ENCODE results near the gene TAF1A. TPM values are rescaled to one million over a fixed set of nuclear protein-coding genes. Genes with fewer than 3 reads are reported as not detected.
A peak's percentile ranks its signal among the peaks of the same experiment; 100 is the strongest.

TAF1A gene
- polyA plus RNA-seq, 6 donors from 2014 or later, result 4.5 to 23.0 (median 15.1) TPM

GRCh38 chr1:222586842-222587241, 2.9 kb downstream of the TAF1A start:
- ATAC-seq (ENCODE audit: low read depth in 2 of 2) (no peak), DNase-seq (no peak)
- Mint-ChIP-seq H3K36me3 (peaks cover 8% of the 10 kb centered on the region in 2 donors), H3K27ac (peak overlapping the region in 1 of 6 donors; percentile 18), H3K27me3 (no peaks in the 10 kb centered on the region), H3K9me3 (no peaks in the 10 kb centered on the region), H3K4me3 (peak overlapping the region in 2 of 8 donors; percentile 57 to 75), H3K4me1 (peaks cover 47 to 76% (median 65%) of the 10 kb centered on the region in 3 donors)

DNA sequence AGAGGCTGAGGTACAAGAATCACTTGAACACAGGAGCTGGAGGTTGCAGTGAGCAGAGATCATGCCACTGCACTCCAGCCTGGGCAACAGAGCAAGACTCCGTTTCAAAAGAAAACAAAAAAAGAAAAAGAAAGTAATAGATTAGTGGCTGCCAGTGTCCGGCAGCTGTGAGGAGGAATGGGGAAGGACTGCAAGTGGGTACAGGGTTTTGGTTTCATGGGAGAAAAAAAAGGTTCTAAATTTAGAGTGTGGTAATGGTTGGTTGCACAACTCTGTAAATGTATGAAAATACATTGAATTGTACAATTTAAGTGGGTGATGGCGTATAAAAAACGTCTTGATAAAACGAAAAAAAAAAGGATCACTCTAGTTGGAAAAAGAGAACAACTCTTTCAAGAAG, 6.7 kb downstream of the TAF1A start:
- ATAC-seq (ENCODE audit: low read depth in 2 of 2), result peak; percentile 96
- H3K4me1 Mint-ChIP-seq, result peaks cover 40 to 73% (median 64%) of the 10 kb centered on the region in 3 donors
- no peaks in the 10 kb centered on the region for H3K27me3 Mint-ChIP-seq
- peak overlapping the region; percentile 68 to 89 (median 80) for H3K4me3 Mint-ChIP-seq
- peak; percentile 60 for DNase-seq
- no peaks in the 10 kb centered on the region for H3K9me3 Mint-ChIP-seq
- H3K36me3 Mint-ChIP-seq, result peaks cover 17 to 22% of the 10 kb centered on the region in 2 donors
- peak overlapping the region; percentile 22 to 92 (median 72) for H3K27ac Mint-ChIP-seq

DNA sequence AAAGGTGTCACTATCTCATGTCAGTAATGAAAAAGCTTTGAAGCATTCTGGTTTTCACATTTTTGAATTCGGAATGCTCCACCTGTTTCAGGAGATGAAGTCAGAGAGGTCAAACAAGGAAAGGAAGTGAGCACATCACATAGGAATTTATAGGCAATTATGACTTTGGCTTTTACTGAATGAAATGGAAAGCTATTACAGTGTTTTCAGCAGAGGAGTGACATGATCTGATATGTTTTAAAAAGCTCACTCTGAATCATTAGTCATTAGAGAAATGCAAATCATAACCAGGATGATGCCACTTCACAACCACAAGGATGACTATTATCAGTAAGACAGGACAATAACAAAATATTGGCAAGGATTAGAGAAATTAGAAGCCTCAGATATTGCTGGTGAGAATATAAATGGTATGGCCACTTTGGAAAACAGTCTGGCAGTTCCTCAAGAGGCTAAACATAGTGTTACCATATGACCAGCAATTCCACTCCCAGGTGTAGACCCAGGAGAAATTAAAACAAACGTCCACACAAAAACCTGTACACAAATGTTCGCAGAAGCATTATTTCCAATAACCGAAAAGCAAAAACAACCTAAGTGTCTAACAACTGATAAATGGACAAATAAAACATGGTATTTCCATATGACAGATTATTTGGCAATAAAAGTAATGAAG, 7.5 kb downstream of the TAF1A start:
- Mint-ChIP-seq H3K36me3 (peaks cover 25 to 28% of the 10 kb centered on the region in 2 donors), H3K27ac (peak overlapping the region in 5 of 6 donors; percentile 22 to 91 (median 81)), H3K4me1 (peaks cover 41 to 70% (median 68%) of the 10 kb centered on the region in 3 donors), H3K4me3 (peak overlapping the region; percentile 68 to 89 (median 80)), H3K27me3 (no peaks in the 10 kb centered on the region), H3K9me3 (no peaks in the 10 kb centered on the region)
- no peak for DNase-seq
- no peak for ATAC-seq (ENCODE audit: low read depth in 2 of 2)

DNA sequence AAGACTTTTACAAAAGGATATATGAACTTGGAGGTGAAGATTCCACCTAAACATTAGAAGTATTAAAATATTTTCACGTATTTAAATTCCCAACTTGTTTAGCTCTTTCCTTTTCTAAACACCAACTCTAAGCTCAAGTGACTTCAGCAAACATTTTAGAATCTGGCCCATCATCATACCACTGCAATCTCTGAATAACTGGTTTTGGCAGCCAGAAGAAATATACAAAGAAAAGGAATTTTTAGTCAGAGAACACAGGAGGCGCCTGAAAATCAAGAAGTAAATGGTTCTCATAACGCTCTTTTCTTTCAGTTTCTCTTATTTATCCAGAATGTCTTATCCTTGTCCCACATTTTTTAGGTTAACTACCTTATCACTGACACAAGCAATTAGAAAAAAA, 10.4 kb downstream of the TAF1A start:
- H3K4me3 Mint-ChIP-seq, result no peak overlapping the region
- ATAC-seq (ENCODE audit: low read depth in 2 of 2) (no peak), DNase-seq (no peak)
- H3K9me3 Mint-ChIP-seq, result no peaks in the 10 kb centered on the region
- peak overlapping the region in 1 of 6 donors; percentile 51 for H3K27ac Mint-ChIP-seq
- H3K36me3 Mint-ChIP-seq, result peaks cover 46 to 49% of the 10 kb centered on the region in 2 donors
- H3K4me1 Mint-ChIP-seq, result peaks cover 48 to 72% (median 51%) of the 10 kb centered on the region in 3 donors
- H3K27me3 Mint-ChIP-seq, result no peaks in the 10 kb centered on the region

GRCh38 chr1:222570837-222571236, 18.9 kb downstream of the TAF1A start:
- H3K27ac Mint-ChIP-seq, result peak overlapping the region in 2 of 6 donors; percentile 7 to 48
- no peak for DNase-seq
- peak overlapping the region in 1 of 8 donors; percentile 21 for H3K4me3 Mint-ChIP-seq
- peaks cover 2 to 9% (median 5%) of the 10 kb centered on the region in 7 donors for H3K9me3 Mint-ChIP-seq
- ATAC-seq (ENCODE audit: low read depth in 2 of 2), result no peak
- H3K27me3 Mint-ChIP-seq, result no peaks in the 10 kb centered on the region
- peaks cover 46 to 52% of the 10 kb centered on the region in 2 donors for H3K36me3 Mint-ChIP-seq
- H3K4me1 Mint-ChIP-seq, result peaks cover 16 to 51% (median 21%) of the 10 kb centered on the region in 3 donors

- Mint-ChIP-seq H3K27me3 (no peaks in the 10 kb centered on the region), H3K36me3 (peaks cover 12 to 19% of the 10 kb centered on the region in 2 donors), H3K9me3 (no peaks in the 10 kb centered on the region), H3K27ac (peak overlapping the region in 1 of 6 donors; percentile 68), H3K4me3 (no peak overlapping the region), H3K4me1 (peaks cover 0 to 12% (median 10%) of the 10 kb centered on the region in 3 donors)
- ATAC-seq (ENCODE audit: low read depth in 2 of 2) (no peak), DNase-seq (no peak)
These were observed 28.1 kb downstream of the TAF1A start for GRCh38 chr1:222561656-222562055.

DNA sequence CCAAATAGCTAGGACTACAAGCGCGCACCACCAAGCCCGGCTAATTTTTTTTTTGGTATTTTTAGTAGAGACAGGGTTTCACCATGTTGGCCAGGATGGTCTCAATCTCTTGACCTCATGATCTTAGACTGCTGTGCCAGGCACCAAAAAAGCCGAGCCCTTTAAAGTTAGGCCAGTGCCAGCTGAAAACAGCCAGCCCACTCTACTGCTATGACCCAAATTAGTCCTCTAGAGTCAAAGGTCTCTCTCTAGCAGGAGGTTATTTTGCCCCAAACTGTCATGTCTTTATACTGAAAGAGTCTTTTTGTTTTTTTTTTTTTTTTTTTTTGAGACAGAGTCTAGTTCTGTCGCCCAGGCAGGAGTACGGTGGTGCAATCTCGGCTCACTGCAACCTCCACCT, 32.2 kb downstream of the TAF1A start:
- peak overlapping the region in 3 of 6 donors; percentile 52 to 69 (median 60) for H3K27ac Mint-ChIP-seq
- no peaks in the 10 kb centered on the region for H3K9me3 Mint-ChIP-seq
- ATAC-seq (ENCODE audit: low read depth in 2 of 2) (no peak), DNase-seq (no peak)
- peaks cover 6 to 7% of the 10 kb centered on the region in 2 donors for H3K36me3 Mint-ChIP-seq
- H3K27me3 Mint-ChIP-seq, result no peaks in the 10 kb centered on the region
- peaks cover 3 to 11% (median 10%) of the 10 kb centered on the region in 3 donors for H3K4me1 Mint-ChIP-seq
- no peak overlapping the region for H3K4me3 Mint-ChIP-seq

DNA sequence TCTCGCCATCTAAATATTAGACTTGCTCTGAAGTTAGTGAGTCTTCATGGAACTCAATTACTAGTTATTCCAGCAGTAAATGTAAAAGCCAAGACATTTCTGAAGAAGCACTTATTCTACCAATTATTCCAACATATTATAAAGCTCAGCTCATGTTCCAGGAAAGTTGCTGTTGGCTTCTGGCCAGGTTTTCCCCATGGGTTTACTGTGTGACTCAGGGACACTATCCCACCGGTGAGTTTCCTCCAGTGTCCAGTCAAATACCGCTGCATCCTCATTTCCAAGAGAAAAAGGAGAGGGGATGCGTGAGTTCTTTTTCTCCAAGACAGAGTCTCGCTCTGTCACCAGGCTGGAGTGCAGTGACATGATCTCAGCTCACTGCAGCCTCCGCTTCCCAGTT, 32.6 kb downstream of the TAF1A start:
- Mint-ChIP-seq H3K9me3 (no peaks in the 10 kb centered on the region), H3K4me3 (no peak overlapping the region), H3K36me3 (peaks cover 4 to 7% of the 10 kb centered on the region in 2 donors), H3K27ac (peak overlapping the region in 2 of 6 donors; percentile 52 to 69), H3K4me1 (peaks cover 3 to 11% (median 10%) of the 10 kb centered on the region in 3 donors), H3K27me3 (no peaks in the 10 kb centered on the region)
- no peak for ATAC-seq (ENCODE audit: low read depth in 2 of 2)
- DNase-seq, result no peak

GRCh38 chr1:222555992-222556615, 33.6 kb downstream of the TAF1A start:
- H3K4me1 Mint-ChIP-seq, result peaks cover 0 to 10% (median 5%) of the 10 kb centered on the region in 3 donors
- H3K4me3 Mint-ChIP-seq, result no peak overlapping the region
- no peaks in the 10 kb centered on the region for H3K9me3 Mint-ChIP-seq
- no peaks in the 10 kb centered on the region for H3K36me3 Mint-ChIP-seq
- peak overlapping the region in 5 of 6 donors; percentile 2 to 65 (median 24) for H3K27ac Mint-ChIP-seq
- ATAC-seq (ENCODE audit: low read depth in 2 of 2) (no peak), DNase-seq (no peak)
- H3K27me3 Mint-ChIP-seq, result no peaks in the 10 kb centered on the region

- no peak for ATAC-seq (ENCODE audit: low read depth in 2 of 2)
- Mint-ChIP-seq H3K27me3 (no peaks in the 10 kb centered on the region), H3K27ac (peak overlapping the region in 4 of 6 donors; percentile 44 to 84 (median 58))
These were observed 35.6 kb downstream of the TAF1A start for GRCh38 chr1:222554177-222554576.

DNA sequence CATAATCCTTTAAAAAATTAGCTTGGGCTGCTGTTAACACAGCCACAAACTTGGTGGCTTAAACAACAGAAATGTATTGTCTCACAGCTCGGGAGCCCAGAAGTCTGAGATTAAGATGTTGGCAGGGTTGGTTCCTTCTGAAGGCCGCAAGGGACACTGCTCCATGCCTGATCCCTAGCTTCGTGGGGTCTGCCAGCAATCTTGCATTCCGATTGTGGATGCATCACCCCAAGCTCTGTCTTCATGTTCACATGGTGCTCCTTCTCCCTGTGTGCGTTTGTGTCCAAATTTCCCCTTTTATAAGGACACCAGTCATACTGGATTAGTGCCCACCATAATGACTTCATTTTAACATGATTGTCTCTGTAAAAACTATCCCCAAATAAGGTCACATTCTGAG, 36.9 kb downstream of the TAF1A start:
- Mint-ChIP-seq H3K4me3 (no peak overlapping the region), H3K9me3 (peaks cover 0 to 4% (median 0%) of the 10 kb centered on the region in 7 donors), H3K27me3 (no peaks in the 10 kb centered on the region), H3K4me1 (peaks cover 4 to 11% (median 10%) of the 10 kb centered on the region in 3 donors), H3K27ac (peak overlapping the region in 5 of 6 donors; percentile 32 to 87 (median 53)), H3K36me3 (no peaks in the 10 kb centered on the region)
- DNase-seq (no peak), ATAC-seq (ENCODE audit: low read depth in 2 of 2) (no peak)

More at GRCh38 chr1:222554177-222554576, 35.6 kb downstream of the TAF1A start:
- DNase-seq, result no peak
- H3K9me3 Mint-ChIP-seq, result no peaks in the 10 kb centered on the region
- H3K4me3 Mint-ChIP-seq, result no peak overlapping the region
- H3K36me3 Mint-ChIP-seq, result no peaks in the 10 kb centered on the region
- H3K4me1 Mint-ChIP-seq, result peaks cover 4 to 11% (median 10%) of the 10 kb centered on the region in 3 donors

- peak within 1 kb of the TSS in 3 of 6 donors; percentile 14 to 57 (median 24) for H3K27ac Mint-ChIP-seq
These were observed 41.6 kb downstream of the TAF1A start, which contains the start of gene HHIPL2 for GRCh38 chr1:222547944-222548671. Gene HHIPL2 (minus strand): TSS chr1:222548104. CDS start chr1:222548044, 60 bp downstream.

GRCh38 chr1:222547260-222547614, 42.5 kb downstream of the TAF1A start:
- no peak overlapping the region for H3K27ac Mint-ChIP-seq
- no peaks in the 10 kb centered on the region for H3K36me3 Mint-ChIP-seq
- H3K9me3 Mint-ChIP-seq, result peaks cover 0 to 4% (median 0%) of the 10 kb centered on the region in 7 donors
- DNase-seq, result no peak
- peaks cover 8 to 26% (median 20%) of the 10 kb centered on the region in 3 donors for H3K27me3 Mint-ChIP-seq
- no peak overlapping the region for H3K4me3 Mint-ChIP-seq
- no peak for ATAC-seq (ENCODE audit: low read depth in 2 of 2)
- peaks cover 0 to 5% (median 4%) of the 10 kb centered on the region in 3 donors for H3K4me1 Mint-ChIP-seq

More at GRCh38 chr1:222547944-222548671, 41.6 kb downstream of the TAF1A start, which contains the start of gene HHIPL2:
- no peak for DNase-seq
- H3K27me3 Mint-ChIP-seq, result peaks cover 8 to 24% (median 14%) of the 10 kb centered on the region in 3 donors
- H3K36me3 Mint-ChIP-seq, result no peaks in the 10 kb centered on the region
- no peak within 1 kb of the TSS for H3K4me3 Mint-ChIP-seq
- no peak for ATAC-seq (ENCODE audit: low read depth in 2 of 2)
- H3K9me3 Mint-ChIP-seq, result peaks cover 0 to 4% (median 0%) of the 10 kb centered on the region in 7 donors
- peaks cover 4 to 7% (median 4%) of the 10 kb centered on the region in 3 donors for H3K4me1 Mint-ChIP-seq

All from naive B cell (primary cell).